Esophagus muscularis mucosa (tissue), 3 donors: ENCODE results near the gene EAF1.

Source experiments
- CTCF ChIP-seq, 3 experiments: fragments of 200-600 bp in 2 of 3; fragments of 450-650 bp in 1 of 3; sonication (generic) in 2 of 3; IDR thresholded peaks; one replicate each; pipeline ENCODE4 v1.5.1; 2017 to 2019; ENCODE audit warnings: antibody characterized with exemption in 3 of 3, mild to moderate bottlenecking in 2 of 3, moderate library complexity in 1 of 3
- POLR2A ChIP-seq: fragments of 450-650 bp; IDR thresholded peaks from one replicate; pipeline ENCODE4 v1.6.1; 2017; ENCODE audit warnings: antibody characterized with exemption, moderate library complexity, mild to moderate bottlenecking, low read depth

GRCh38 chr3:15455756-15456155 is 28.4 kb downstream of the EAF1 start:
- TF ChIP-seq CTCF (IDR thresholded peaks at IDR 0.05) (no peak), POLR2A (no peak)
